Astrocyte (in vitro differentiated cells and primary cell): ENCODE results near the gene KRT4. TPM values are rescaled to one million over a fixed set of nuclear protein-coding genes. Genes with fewer than 3 reads are reported as not detected.

Source experiments
- DNase-seq: peaks from one replicate; pipeline ENCODE4 v3.0.0-alpha.2; 2010; ENCODE audit warnings: low read depth
- FAIRE-seq: peaks from 2 replicates; lab custom pipeline; 2011; peaks lifted over from hg19 to GRCh38; lab: Jason Lieb, UNC
- H2AFZ ChIP-seq: 2 replicates; pipeline ENCODE4 v1.6.0; 2012; ENCODE audit warnings: low read depth, low read length, inconsistent platforms
- H3K27ac ChIP-seq: 2 replicates; pipeline ENCODE4 v1.5.1; 2011; ENCODE audit warnings: low read depth, low read length, inconsistent platforms
- H3K27me3 ChIP-seq: 2 replicates; pipeline ENCODE4 v1.6.0; 2011; ENCODE audit warnings: low read length, inconsistent platforms; ENCODE audit not compliant: insufficient read depth
- H3K36me3 ChIP-seq: 2 replicates; pipeline ENCODE4 v1.5.1; 2011; ENCODE audit warnings: low read length, inconsistent platforms; ENCODE audit not compliant: insufficient read depth
- H3K4me1 ChIP-seq: 2 replicates; pipeline ENCODE4 v1.5.1; 2011; ENCODE audit warnings: low read length, inconsistent platforms; ENCODE audit not compliant: insufficient read depth
- H3K4me2 ChIP-seq: 2 replicates; pipeline ENCODE4 v1.6.0; 2012; ENCODE audit warnings: low read length, inconsistent platforms
- H3K4me3 ChIP-seq: 2 replicates; pipeline ENCODE4 v1.5.1; 2011; ENCODE audit warnings: low read depth, mild to moderate bottlenecking, low read length, inconsistent platforms; ENCODE audit not compliant: insufficient read depth
- H3K79me2 ChIP-seq: 2 replicates; pipeline ENCODE4 v1.6.0; 2012; ENCODE audit warnings: mild to moderate bottlenecking, low read length, inconsistent platforms; ENCODE audit not compliant: insufficient read depth
- H3K9ac ChIP-seq: 2 replicates; pipeline ENCODE4 v1.6.0; 2012; ENCODE audit warnings: mild to moderate bottlenecking, low read length, inconsistent platforms
- H3K9me3 ChIP-seq: 2 replicates; pipeline ENCODE4 v1.5.1; 2012; ENCODE audit warnings: low read depth, mild to moderate bottlenecking, low read length, inconsistent platforms; ENCODE audit not compliant: insufficient read depth
- H4K20me1 ChIP-seq: 2 replicates; pipeline ENCODE4 v1.6.0; 2012; ENCODE audit warnings: low read length, inconsistent platforms; ENCODE audit not compliant: insufficient read depth
- H3K27ac Mint-ChIP-seq: one replicate; pipeline ENCODE4 v1.8.0; 2021; ENCODE audit warnings: mild to moderate bottlenecking, mixed read lengths; ENCODE audit not compliant: unreplicated experiment
- H3K27me3 Mint-ChIP-seq: one replicate; pipeline ENCODE4 v1.8.0; 2021; ENCODE audit warnings: low read depth, mixed read lengths; ENCODE audit not compliant: unreplicated experiment
- H3K36me3 Mint-ChIP-seq: one replicate; pipeline ENCODE4 v1.8.0; 2021; ENCODE audit warnings: low read depth, mixed read lengths; ENCODE audit not compliant: unreplicated experiment
- H3K4me1 Mint-ChIP-seq: one replicate; pipeline ENCODE4 v1.8.0; 2021; ENCODE audit warnings: low read depth, mixed read lengths; ENCODE audit not compliant: unreplicated experiment
- H3K4me3 Mint-ChIP-seq: one replicate; pipeline ENCODE4 v1.8.0; 2021; ENCODE audit warnings: mild to moderate bottlenecking, moderate library complexity, mixed read lengths; ENCODE audit not compliant: unreplicated experiment
- H3K9me3 Mint-ChIP-seq: one replicate; pipeline ENCODE4 v1.8.0; 2021; ENCODE audit warnings: mild to moderate bottlenecking, mixed read lengths; ENCODE audit not compliant: unreplicated experiment
- CTCF ChIP-seq: IDR thresholded peaks from 2 replicates; pipeline ENCODE4 v1.5.1; 2011; ENCODE audit warnings: low read depth, mild to moderate bottlenecking, inconsistent platforms, low read length, moderate library complexity; ENCODE audit not compliant: insufficient read depth
- EZH2 ChIP-seq: IDR thresholded peaks from 2 replicates; pipeline ENCODE4 v1.6.1; 2012; ENCODE audit warnings: mild to moderate bottlenecking, low read length, inconsistent platforms; ENCODE audit not compliant: insufficient read depth
- total RNA-seq: library from RNA; stranded (reverse); gene quantifications from 2 replicates; pipeline ENCODE4 v1.2.1, GENCODE V29; 2021

Gene KRT4
- total RNA-seq, 1 donor from 2014 or later: not detected

GRCh38 chr12:52798003-52798670, 15.8 kb downstream of the KRT4 start:
- no peak overlapping the region for H3K4me3 ChIP-seq
- no peaks in the 10 kb centered on the region for H4K20me1 ChIP-seq
- H2AFZ ChIP-seq: no peak overlapping the region
- FAIRE-seq (no peak), DNase-seq (peak; percentile 73)
- peaks cover 9% of the 10 kb centered on the region for H3K27me3 ChIP-seq
- peak overlapping the region; percentile 22 for H3K27ac ChIP-seq
- no peaks in the 10 kb centered on the region for H3K79me2 ChIP-seq
- H3K4me1 ChIP-seq: peaks cover 14% of the 10 kb centered on the region
- H3K4me1 Mint-ChIP-seq: peaks cover 23% of the 10 kb centered on the region
- H3K9me3 ChIP-seq: no peaks in the 10 kb centered on the region
- no peak overlapping the region for H3K4me3 Mint-ChIP-seq
- peaks cover 30% of the 10 kb centered on the region for H3K27me3 Mint-ChIP-seq
- H3K9me3 Mint-ChIP-seq: peaks cover 4% of the 10 kb centered on the region
- H3K27ac Mint-ChIP-seq: no peak overlapping the region
- H3K36me3 Mint-ChIP-seq: no peaks in the 10 kb centered on the region
- TF ChIP-seq EZH2: no peak
- no peak for TF ChIP-seq CTCF
- peak overlapping the region; percentile 5 for H3K4me2 ChIP-seq
- H3K36me3 ChIP-seq: no peaks in the 10 kb centered on the region
- no peak overlapping the region for H3K9ac ChIP-seq

- FAIRE-seq: no peak
- no peak overlapping the region for H3K27ac Mint-ChIP-seq
- H3K4me1 ChIP-seq: peaks cover 14% of the 10 kb centered on the region
These were observed 16.4 kb downstream of the KRT4 start for GRCh38 chr12:52797529-52797894.

More at GRCh38 chr12:52797529-52797894, 16.4 kb downstream of the KRT4 start:
- H3K27me3 ChIP-seq: peaks cover 9% of the 10 kb centered on the region
- H3K9ac ChIP-seq: no peak overlapping the region
- H4K20me1 ChIP-seq: no peaks in the 10 kb centered on the region
- no peak for DNase-seq
- Mint-ChIP-seq H3K9me3 (peaks cover 5% of the 10 kb centered on the region), H3K36me3 (no peaks in the 10 kb centered on the region), H3K4me3 (no peak overlapping the region), H3K4me1 (peaks cover 23% of the 10 kb centered on the region), H3K27me3 (peaks cover 30% of the 10 kb centered on the region)
- H3K27ac ChIP-seq: no peak overlapping the region
- no peaks in the 10 kb centered on the region for H3K36me3 ChIP-seq
- H3K9me3 ChIP-seq: no peaks in the 10 kb centered on the region
- no peaks in the 10 kb centered on the region for H3K79me2 ChIP-seq
- H2AFZ ChIP-seq: no peak overlapping the region
- peak overlapping the region; percentile 5 for H3K4me2 ChIP-seq
- H3K4me3 ChIP-seq: no peak overlapping the region
- TF ChIP-seq CTCF (no peak), EZH2 (no peak)
